Liver (tissue), 3 donors: ENCODE data around the gene IGSF8.

ENCODE experiments used
- EGR1 ChIP-seq, 2 donors: IDR thresholded peaks; 2 replicates each; pipeline ENCODE4 v1.6.1; 2016 to 2018; ENCODE audit warnings: antibody characterized with exemption in 2 of 2, low read depth in 2 of 2
- HNF4A ChIP-seq, 2 donors: conservative IDR thresholded peaks; 2 replicates each; pipeline ENCODE4 v1.6.1; 2016; ENCODE audit warnings: antibody characterized with exemption in 2 of 2, mild to moderate bottlenecking in 2 of 2
- NR2F2 ChIP-seq: IDR thresholded peaks from 2 replicates; pipeline ENCODE4 v1.6.1; 2016; ENCODE audit warnings: antibody characterized with exemption
- RAD21 ChIP-seq, 2 donors: IDR thresholded peaks; 2 replicates each; pipeline ENCODE4 v1.6.1; 2016; ENCODE audit warnings: antibody characterized with exemption in 2 of 2, mild to moderate bottlenecking in 2 of 2
- RXRA ChIP-seq, 2 donors: IDR thresholded peaks; 2 replicates each; pipeline ENCODE4 v1.6.1; 2017 to 2018; ENCODE audit warnings: antibody characterized with exemption in 2 of 2, mild to moderate bottlenecking in 1 of 2
- SP1 ChIP-seq: IDR thresholded peaks from 2 replicates; pipeline ENCODE4 v1.6.1; 2018; ENCODE audit warnings: antibody characterized with exemption, mild to moderate bottlenecking
- TAF1 ChIP-seq: conservative IDR thresholded peaks from 2 replicates; pipeline ENCODE4 v1.6.1; 2016; ENCODE audit warnings: antibody characterized with exemption, mild to moderate bottlenecking
- TF ChIP-seq, protein P1 (sequence below): fragments of 150-350 bp; IDR thresholded peaks from 2 replicates; pipeline ENCODE4 v1.5.1; 2017; ENCODE audit warnings: improper control_type of control experiment, low read depth, low read length; ENCODE audit not compliant: missing input control
- TF ChIP-seq, protein P2 (sequence below): IDR thresholded peaks from 2 replicates; pipeline ENCODE4 v1.6.1; 2016; ENCODE audit warnings: antibody characterized with exemption, mild to moderate bottlenecking
- TF ChIP-seq, protein P3 (sequence below): IDR thresholded peaks from 2 replicates; pipeline ENCODE4 v1.6.1; 2016; ENCODE audit warnings: antibody characterized with exemption
- TF ChIP-seq, protein P4 (sequence below): IDR thresholded peaks from 2 replicates; pipeline ENCODE4 v1.6.1; 2016; ENCODE audit warnings: antibody characterized with exemption
- TF ChIP-seq, protein P5 (sequence below): IDR thresholded peaks from 2 replicates; pipeline ENCODE4 v1.6.1; 2016; ENCODE audit warnings: antibody characterized with exemption
- donor health status: healthy.
- donor health status: healthy.

DNA sequence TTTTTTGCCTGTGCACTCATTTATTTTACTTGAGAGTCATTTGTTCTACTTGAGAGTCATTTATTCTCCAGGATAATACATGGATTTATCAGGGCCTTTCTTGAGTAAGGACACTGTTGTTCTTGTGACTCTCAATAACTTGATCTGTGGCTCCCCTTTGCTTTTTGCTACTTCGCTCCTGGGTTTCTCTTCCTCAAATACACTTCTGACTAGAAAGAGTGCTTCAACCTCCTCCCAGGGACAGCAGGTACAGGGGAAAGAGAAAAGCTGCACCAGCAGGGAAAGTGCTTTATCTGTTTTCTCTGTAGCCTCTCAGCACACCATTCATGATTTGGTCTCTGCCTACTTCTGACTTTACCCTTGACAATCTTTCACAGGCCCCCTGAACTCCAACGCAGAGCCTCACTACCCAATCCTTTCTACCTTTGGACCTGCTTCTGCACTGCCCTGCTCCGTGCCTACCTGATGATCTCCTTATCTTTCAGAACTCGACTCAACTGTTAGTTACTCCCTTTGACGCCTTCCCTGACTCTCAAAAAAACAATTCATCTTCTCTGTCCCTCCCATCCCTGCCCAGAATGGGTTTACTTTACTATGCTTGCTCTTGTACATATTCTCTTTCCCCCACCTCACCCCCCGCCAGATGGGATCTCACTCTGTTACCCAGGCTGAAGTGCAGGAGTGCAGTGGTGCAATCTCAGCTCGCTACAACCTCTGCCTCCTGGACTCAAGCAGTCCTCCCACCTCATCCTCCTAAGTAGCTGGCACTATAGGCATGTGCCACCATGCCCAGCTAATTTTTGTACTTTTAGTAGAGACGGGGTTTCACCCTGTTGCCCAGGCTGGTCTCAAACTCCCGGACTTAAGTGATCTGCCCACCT, 51.1 kb downstream of the IGSF8 start:
- TF ChIP-seq, protein P1, sequence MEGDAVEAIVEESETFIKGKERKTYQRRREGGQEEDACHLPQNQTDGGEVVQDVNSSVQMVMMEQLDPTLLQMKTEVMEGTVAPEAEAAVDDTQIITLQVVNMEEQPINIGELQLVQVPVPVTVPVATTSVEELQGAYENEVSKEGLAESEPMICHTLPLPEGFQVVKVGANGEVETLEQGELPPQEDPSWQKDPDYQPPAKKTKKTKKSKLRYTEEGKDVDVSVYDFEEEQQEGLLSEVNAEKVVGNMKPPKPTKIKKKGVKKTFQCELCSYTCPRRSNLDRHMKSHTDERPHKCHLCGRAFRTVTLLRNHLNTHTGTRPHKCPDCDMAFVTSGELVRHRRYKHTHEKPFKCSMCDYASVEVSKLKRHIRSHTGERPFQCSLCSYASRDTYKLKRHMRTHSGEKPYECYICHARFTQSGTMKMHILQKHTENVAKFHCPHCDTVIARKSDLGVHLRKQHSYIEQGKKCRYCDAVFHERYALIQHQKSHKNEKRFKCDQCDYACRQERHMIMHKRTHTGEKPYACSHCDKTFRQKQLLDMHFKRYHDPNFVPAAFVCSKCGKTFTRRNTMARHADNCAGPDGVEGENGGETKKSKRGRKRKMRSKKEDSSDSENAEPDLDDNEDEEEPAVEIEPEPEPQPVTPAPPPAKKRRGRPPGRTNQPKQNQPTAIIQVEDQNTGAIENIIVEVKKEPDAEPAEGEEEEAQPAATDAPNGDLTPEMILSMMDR: no peak
- no peak for TF ChIP-seq RXRA (IDR thresholded peaks at IDR 0.05)
- no peak for TF ChIP-seq RAD21 (IDR thresholded peaks at IDR 0.05)
- no peak for TF ChIP-seq TAF1
- TF ChIP-seq NR2F2: no peak
- no peak for TF ChIP-seq SP1
- TF ChIP-seq, protein P2, sequence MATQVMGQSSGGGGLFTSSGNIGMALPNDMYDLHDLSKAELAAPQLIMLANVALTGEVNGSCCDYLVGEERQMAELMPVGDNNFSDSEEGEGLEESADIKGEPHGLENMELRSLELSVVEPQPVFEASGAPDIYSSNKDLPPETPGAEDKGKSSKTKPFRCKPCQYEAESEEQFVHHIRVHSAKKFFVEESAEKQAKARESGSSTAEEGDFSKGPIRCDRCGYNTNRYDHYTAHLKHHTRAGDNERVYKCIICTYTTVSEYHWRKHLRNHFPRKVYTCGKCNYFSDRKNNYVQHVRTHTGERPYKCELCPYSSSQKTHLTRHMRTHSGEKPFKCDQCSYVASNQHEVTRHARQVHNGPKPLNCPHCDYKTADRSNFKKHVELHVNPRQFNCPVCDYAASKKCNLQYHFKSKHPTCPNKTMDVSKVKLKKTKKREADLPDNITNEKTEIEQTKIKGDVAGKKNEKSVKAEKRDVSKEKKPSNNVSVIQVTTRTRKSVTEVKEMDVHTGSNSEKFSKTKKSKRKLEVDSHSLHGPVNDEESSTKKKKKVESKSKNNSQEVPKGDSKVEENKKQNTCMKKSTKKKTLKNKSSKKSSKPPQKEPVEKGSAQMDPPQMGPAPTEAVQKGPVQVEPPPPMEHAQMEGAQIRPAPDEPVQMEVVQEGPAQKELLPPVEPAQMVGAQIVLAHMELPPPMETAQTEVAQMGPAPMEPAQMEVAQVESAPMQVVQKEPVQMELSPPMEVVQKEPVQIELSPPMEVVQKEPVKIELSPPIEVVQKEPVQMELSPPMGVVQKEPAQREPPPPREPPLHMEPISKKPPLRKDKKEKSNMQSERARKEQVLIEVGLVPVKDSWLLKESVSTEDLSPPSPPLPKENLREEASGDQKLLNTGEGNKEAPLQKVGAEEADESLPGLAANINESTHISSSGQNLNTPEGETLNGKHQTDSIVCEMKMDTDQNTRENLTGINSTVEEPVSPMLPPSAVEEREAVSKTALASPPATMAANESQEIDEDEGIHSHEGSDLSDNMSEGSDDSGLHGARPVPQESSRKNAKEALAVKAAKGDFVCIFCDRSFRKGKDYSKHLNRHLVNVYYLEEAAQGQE: no peak
- TF ChIP-seq, protein P3, sequence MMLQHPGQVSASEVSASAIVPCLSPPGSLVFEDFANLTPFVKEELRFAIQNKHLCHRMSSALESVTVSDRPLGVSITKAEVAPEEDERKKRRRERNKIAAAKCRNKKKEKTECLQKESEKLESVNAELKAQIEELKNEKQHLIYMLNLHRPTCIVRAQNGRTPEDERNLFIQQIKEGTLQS: no peak
- TF ChIP-seq, protein P4, sequence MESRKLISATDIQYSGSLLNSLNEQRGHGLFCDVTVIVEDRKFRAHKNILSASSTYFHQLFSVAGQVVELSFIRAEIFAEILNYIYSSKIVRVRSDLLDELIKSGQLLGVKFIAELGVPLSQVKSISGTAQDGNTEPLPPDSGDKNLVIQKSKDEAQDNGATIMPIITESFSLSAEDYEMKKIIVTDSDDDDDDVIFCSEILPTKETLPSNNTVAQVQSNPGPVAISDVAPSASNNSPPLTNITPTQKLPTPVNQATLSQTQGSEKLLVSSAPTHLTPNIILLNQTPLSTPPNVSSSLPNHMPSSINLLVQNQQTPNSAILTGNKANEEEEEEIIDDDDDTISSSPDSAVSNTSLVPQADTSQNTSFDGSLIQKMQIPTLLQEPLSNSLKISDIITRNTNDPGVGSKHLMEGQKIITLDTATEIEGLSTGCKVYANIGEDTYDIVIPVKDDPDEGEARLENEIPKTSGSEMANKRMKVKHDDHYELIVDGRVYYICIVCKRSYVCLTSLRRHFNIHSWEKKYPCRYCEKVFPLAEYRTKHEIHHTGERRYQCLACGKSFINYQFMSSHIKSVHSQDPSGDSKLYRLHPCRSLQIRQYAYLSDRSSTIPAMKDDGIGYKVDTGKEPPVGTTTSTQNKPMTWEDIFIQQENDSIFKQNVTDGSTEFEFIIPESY: no peak
- no peak for TF ChIP-seq HNF4A (conservative IDR thresholded peaks at IDR 0.05)
- no peak for TF ChIP-seq EGR1 (IDR thresholded peaks at IDR 0.05; ENCODE audit: low read depth in 2 of 2)
- TF ChIP-seq, protein P5, sequence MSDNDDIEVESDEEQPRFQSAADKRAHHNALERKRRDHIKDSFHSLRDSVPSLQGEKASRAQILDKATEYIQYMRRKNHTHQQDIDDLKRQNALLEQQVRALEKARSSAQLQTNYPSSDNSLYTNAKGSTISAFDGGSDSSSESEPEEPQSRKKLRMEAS: no peak
